Nephron progenitor cell (in vitro differentiated cells): ENCODE measurements around the gene RARA.

Experiments used
- DNase-seq: peaks from one replicate; pipeline ENCODE4 v3.0.0; 2021
- H3K27ac Mint-ChIP-seq: 2 replicates; pipeline ENCODE4 v1.8.0; 2021; ENCODE audit warnings: mild to moderate bottlenecking, moderate library complexity, mixed read lengths
- H3K27me3 Mint-ChIP-seq: 2 replicates; pipeline ENCODE4 v1.8.0; 2021; ENCODE audit warnings: mild to moderate bottlenecking, low read depth, mixed read lengths; ENCODE audit not compliant: poor library complexity
- H3K36me3 Mint-ChIP-seq: 2 replicates; pipeline ENCODE4 v1.8.0; 2021; ENCODE audit warnings: low read depth, mixed read lengths
- H3K4me1 Mint-ChIP-seq: 2 replicates; pipeline ENCODE4 v1.8.0; 2021; ENCODE audit warnings: mixed read lengths
- H3K4me3 Mint-ChIP-seq: 2 replicates; pipeline ENCODE4 v1.8.0; 2021; ENCODE audit warnings: mild to moderate bottlenecking, moderate library complexity, mixed read lengths
- H3K9me3 Mint-ChIP-seq: 2 replicates; pipeline ENCODE4 v1.8.0; 2021; ENCODE audit warnings: mild to moderate bottlenecking, moderate library complexity, mixed read lengths
- CTCF ChIP-seq: fragments of 200-600 bp; sonication (generic); IDR thresholded peaks from 2 replicates; pipeline ENCODE4 v1.5.0; 2021; ENCODE audit warnings: antibody characterized with exemption

Gene RARA

GRCh38 chr17:40312131-40312731, 3.3 kb downstream of the RARA start:
- H3K4me1 Mint-ChIP-seq: peaks cover 3% of the 10 kb centered on the region
- H3K4me3 Mint-ChIP-seq: no peak overlapping the region

GRCh38 chr17:40312893-40313667, 4.1 kb downstream of the RARA start:
- H3K4me1 Mint-ChIP-seq: peaks cover 12% of the 10 kb centered on the region
- no peaks in the 10 kb centered on the region for H3K36me3 Mint-ChIP-seq
- no peak for TF ChIP-seq CTCF
- no peak overlapping the region for H3K4me3 Mint-ChIP-seq
- H3K27ac Mint-ChIP-seq: no peak overlapping the region
- no peak for DNase-seq
- peaks cover 11% of the 10 kb centered on the region for H3K27me3 Mint-ChIP-seq
- no peaks in the 10 kb centered on the region for H3K9me3 Mint-ChIP-seq

More at GRCh38 chr17:40312131-40312731, 3.3 kb downstream of the RARA start:
- no peaks in the 10 kb centered on the region for H3K9me3 Mint-ChIP-seq
- H3K27ac Mint-ChIP-seq: no peak overlapping the region
- no peaks in the 10 kb centered on the region for H3K36me3 Mint-ChIP-seq
- peaks cover 8% of the 10 kb centered on the region for H3K27me3 Mint-ChIP-seq
- DNase-seq: no peak
- no peak for TF ChIP-seq CTCF

- H3K27ac Mint-ChIP-seq: no peak overlapping the region
- peak overlapping the region; percentile 8 for H3K4me3 Mint-ChIP-seq
- peaks cover 18% of the 10 kb centered on the region for H3K4me1 Mint-ChIP-seq
- TF ChIP-seq CTCF: no peak
- no peaks in the 10 kb centered on the region for H3K36me3 Mint-ChIP-seq
- no peak for DNase-seq
- peaks cover 12% of the 10 kb centered on the region for H3K27me3 Mint-ChIP-seq
- no peaks in the 10 kb centered on the region for H3K9me3 Mint-ChIP-seq
Measured at GRCh38 chr17:40313668-40314583, 4.9 kb downstream of the RARA start.

- Mint-ChIP-seq H3K27me3 (peaks cover 16% of the 10 kb centered on the region), H3K27ac (no peak overlapping the region), H3K4me3 (no peak overlapping the region), H3K4me1 (peaks cover 25% of the 10 kb centered on the region), H3K36me3 (no peaks in the 10 kb centered on the region), H3K9me3 (no peaks in the 10 kb centered on the region)
- TF ChIP-seq CTCF: no peak
- DNase-seq: no peak
Measured at GRCh38 chr17:40314584-40314956, 5.6 kb downstream of the RARA start.

GRCh38 chr17:40315206-40315605, 6.2 kb downstream of the RARA start:
- H3K27ac Mint-ChIP-seq: no peak overlapping the region
- no peak for TF ChIP-seq CTCF
- no peak for DNase-seq

More at GRCh38 chr17:40315206-40315605, 6.2 kb downstream of the RARA start:
- Mint-ChIP-seq H3K36me3 (no peaks in the 10 kb centered on the region), H3K9me3 (no peaks in the 10 kb centered on the region), H3K4me3 (no peak overlapping the region), H3K27me3 (peaks cover 16% of the 10 kb centered on the region), H3K4me1 (peaks cover 31% of the 10 kb centered on the region)
